ENCODE measurements around the gene SMIM35.
"Not testable (repeated sequence)": the region's sequence is repeated elsewhere in the genome, so short reads cannot be mapped to it uniquely, and the experiment has no call there.

Gene SMIM35

DNA sequence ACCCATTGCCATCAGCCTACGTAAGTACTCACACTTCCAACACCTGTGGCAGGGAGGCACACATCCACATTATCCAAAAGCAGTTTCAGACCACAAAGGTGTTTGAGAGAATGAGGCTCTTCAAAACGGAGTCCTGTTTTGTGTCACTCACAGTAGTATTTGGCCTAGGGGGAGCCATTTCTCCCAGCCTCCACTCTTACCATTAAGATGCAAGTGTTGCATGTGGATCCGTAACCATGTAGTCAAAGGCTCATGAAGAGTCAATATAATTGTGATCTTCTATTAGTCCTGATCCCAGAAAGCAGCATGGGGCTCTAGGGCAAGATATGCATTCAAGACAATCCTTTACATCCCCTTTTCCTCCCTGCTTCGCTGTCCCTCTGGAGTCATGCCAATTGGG is 59.1 kb downstream of the SMIM35 start:
- no peak for DNase-seq (ENCODE audit: low read depth in 3 of 3)

DNA sequence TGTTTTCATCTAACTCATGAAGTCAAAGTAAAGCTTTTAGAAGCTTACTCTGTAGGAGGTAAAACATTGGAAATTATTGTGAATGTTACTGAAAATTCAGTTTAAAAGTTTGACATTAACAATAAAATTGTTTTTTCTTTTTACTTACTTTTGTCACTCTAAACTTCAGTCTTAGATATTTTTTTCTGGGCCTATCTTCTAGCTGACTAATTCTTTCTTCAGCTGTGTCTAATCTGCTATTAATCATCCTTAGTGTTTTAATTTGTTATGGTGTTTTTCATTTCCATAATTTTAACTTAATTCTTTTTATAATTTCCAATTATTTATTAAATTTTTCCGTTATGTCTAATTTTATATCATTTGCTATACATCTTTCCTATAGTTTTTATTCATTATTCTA is 65.6 kb downstream of the SMIM35 start:
- no peak for DNase-seq (ENCODE audit: low read depth in 3 of 3)

DNA sequence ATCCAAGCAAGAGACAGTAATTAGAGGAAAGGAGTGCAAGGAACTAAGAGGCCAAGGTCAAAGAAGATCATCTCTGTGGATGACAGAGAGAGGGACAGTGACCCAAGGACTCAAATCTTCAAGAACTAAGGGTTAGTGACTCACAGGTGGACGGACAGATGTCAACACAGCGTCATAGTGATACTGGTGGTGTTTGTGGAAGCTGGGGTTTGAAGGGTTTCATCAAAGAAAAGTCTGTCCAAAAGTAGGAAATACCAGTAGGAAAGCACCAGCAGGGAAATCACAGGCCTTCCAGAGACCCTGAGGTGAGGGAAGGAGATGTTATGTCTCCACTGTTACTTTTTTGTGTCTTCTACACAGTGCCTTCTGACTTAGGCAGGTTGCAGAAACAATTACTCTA is 68.4 kb downstream of the SMIM35 start:
- no peak for DNase-seq (ENCODE audit: low read depth in 3 of 3)

DNA sequence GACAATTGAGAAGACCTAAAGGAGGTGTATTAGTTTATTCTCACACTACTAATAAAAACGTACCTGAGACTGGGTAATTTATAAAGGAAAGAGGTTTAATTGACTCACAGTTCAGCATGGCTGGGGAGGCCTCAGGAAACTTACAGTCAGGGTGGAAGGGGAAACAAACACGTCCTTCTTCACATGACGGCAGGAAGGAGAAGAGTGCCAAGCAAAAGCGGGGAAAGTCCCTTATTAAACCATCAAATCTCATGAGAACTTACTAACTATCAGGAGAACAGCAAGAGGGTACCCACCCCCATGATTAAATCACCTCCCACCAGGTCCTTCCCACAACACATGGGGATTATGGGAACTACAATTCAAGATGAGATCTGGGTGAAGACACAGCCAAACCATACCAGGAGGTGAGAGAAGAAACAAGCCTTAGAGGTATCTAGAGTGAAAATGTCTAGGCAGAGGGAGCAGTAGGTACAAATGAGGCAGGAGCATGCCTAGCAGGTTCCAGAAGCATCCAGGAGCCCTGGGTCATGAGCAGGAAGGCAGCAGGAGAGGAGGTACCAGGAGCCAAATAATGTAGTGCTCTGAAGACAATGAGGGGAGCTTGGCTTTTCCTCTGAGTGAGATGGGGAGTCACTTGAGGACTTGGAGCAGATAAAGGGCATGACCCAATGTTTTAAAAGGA is 69.0 kb downstream of the SMIM35 start:
- no peak for DNase-seq (ENCODE audit: low read depth in 3 of 3)

DNA sequence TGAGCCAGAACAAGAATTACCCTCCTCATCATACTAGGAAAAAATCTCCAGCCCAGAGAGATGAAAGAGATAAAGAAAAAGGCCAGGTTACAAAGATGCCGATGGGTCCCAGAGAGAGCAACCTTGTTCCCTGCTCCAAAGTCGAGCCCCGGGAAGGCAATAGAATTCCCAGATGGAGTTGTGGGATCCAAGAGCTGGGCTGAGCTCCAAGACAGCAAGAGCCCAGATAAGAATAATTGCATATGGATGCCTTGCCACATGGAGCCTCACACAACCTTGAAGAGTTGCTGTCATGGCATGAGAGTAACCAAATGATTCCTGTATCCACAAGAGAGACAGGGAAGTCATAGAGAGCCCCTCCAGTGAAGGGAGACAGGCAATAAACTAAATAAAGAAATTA is 69.7 kb downstream of the SMIM35 start:
- DNase-seq (ENCODE audit: low read depth in 3 of 3), result no peak

DNA sequence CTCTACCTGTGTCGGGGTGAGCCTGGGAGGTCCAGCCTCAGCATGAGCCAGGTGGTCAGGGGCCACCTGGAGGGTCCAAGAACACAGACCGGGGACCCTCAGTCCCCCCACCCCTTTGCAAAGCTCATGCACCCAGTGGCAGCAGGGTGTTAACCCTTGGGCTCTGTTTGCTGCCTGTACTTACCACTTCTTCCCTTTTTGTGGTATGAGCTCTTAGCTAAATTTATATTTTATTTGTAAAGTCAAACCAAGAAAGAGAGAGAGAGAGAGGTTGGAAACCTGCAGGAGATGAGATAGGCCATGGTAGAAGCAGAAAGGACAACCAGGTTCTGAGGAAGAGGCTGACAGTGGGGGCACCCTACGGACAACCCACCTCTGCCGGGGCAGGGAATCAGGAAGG is 70.7 kb downstream of the SMIM35 start:
- DNase-seq (ENCODE audit: low read depth in 3 of 3), result no peak

DNA sequence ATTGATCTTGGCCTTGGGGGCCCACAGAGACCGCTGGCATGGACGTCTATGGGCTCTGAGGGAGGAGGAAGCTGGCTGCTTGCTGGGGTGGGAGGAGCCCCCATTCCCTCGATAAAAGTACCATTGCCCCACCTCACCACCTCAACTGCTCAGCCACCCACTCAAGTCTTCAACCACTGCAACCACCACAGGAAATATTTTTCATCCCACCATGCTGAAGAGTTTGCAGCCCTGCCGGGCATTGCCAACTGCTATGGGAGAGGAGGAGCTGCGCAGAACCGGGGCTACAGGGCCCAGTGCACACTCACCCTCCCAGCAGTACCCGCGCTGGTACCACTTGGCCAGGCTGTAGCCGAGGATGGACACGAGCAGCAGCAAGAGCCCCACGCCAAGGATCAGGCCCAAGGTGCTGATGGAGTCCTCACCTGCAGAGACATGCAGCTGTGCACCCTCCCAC is 71.3 kb downstream of the SMIM35 start:
- DNase-seq (ENCODE audit: low read depth in 3 of 3), result no peak

DNA sequence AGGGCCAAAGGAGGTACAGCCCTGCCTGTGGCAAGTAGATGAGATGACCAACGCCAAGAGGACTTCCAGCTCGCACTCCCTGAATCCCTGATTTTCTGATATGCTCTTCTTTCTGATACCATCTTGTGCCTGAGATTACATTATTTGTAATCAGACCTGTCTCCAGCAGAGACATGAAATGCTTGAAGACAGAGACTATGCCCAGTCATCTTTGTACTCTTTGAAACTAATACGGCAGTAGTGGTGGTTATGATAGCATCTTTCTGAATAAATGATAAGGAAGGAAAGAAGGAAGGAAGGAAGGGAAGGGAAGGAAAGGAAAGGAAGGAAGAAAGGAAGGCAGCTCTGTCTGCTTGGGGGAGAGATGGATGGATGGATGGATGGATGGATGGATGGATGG is 72.7 kb downstream of the SMIM35 start:
- no peak for DNase-seq (ENCODE audit: low read depth in 3 of 3)

DNA sequence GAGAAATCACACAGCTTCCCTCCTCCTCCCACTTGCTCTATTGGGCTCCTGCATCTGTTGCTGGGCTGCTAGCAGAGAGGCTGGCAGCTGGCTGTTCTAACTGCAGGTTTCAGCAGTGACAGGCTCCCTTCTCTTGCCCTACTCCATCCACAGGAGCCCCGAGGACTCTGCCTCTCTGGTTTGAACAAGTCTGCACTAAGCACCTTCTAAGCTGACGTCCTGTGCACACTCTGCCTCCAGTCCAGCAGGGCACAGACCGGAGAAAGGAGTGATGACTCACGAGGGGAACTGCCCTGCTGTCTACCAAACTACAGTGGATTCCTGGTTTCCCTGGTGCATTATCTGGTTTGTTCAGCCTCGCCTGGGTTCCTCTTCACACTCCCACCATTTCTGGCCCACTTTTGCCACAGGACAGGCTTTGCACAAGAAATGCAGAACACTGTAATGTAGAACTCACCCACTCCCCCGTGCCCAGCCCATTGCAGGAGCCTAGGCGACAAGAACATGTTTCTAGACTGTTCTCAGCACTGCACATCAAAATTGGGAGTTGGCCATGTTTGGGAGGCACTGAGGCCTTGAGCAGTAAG is 74.6 kb downstream of the SMIM35 start:
- DNase-seq (ENCODE audit: low read depth in 3 of 3), result no peak

DNA sequence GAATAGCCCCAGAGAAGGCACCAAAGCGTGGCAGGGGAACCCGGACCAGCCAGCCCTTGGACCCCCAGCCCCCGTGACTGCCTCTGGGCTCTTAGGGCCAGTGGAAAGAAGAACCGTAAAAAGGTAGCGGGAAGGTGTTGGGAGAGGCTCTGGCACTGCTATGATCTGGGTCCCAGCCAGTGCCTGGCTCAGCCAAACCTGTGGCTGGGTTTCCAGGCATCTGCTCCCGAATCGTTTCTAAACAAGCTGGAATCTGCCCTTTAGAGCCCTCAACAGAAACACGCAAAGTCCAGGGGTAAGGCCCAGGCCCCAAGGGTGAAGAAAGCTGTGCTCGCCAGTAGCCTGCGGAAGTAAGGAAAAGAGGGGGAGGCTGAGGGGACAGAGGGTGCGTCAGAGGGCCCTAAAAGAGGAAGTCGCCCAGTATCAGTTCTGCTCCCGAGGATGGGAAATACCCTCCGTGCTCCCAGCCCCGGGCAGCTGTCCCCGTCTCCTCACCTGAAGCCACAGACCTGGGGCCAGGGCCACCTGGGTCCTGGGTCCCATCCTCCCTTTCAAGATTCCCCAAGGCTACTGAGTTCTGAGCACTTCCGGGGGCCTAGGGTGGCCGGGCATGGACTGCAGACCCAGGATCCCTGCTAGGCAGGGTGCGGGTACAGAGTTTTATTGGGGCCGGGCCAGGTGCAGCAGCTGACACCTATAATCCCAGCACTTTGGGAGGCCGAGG is 75.9 kb downstream of the SMIM35 start:
- no peak for DNase-seq (ENCODE audit: low read depth in 3 of 3)

DNA sequence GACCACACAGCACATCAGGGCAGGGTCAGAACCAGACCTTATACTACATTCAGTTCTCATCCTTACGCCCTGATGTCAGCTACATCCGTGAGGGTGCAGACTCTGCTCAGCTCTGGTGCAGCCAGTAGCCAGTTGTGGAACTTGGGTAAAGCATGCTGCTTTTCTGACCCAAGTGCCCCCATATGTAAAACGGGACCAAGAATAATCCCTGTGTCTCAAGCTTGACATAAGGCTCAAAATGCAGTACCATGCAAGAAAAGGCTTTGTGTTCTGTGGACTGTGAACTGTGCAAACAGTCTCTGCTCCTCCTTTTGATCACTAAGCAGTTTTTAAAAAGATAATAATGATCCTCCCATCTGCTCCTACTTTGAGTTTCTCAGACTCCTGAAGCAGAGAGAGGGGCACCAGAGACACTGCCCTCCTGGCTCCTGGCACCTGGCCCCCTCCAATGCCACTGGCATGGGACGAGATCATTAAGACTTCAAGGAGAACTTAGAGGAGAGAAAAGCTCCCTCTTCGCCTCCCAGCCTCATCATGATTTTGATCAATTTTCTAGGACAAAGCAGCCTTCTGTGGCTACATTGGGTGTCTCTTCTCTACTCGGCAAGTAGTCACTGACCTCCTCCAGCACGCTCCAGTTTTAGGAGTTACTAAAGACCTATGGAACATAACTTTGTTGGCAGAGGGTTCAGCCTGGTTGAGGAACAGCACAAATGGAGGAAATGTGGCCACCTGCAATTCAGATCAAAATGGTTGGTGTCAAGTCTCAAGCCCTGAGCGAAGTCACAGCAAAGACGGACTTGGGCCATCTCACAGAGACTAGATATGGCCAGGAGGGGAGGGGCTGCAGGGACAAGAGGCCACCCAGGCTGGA is 76.7 kb downstream of the SMIM35 start:
- no peak for DNase-seq (ENCODE audit: low read depth in 3 of 3)

DNA sequence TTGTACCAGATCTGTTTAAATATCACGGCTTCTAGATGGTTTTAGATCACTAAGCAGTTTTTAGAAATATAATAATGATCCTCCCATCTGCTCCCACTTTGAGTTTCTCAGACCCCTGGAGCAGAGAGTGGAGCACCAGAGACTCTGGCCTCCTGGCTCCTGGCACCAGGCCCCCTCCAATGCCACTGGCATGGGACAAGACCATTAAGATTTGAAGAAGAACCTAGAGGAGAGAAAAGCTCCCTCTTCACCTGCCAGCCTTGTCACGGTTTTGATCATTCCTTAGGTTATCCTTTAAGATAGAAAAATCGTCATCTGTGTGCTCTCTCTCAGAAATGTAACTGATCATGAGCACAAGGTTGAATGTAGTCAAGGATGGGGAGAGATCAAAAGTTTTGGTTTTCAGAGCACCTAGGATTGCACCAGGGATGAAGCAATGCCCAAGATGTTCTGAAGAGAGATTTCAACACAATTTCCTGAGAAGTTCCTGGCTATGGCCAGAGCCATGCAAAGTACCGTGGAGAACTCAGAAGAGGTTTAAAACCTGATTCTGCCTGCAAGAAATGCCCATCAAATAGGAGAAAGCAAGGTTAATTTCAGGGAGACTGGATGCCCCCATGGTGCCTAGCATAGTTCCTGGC is 78.4 kb downstream of the SMIM35 start:
- DNase-seq (ENCODE audit: low read depth in 3 of 3), result no peak

DNA sequence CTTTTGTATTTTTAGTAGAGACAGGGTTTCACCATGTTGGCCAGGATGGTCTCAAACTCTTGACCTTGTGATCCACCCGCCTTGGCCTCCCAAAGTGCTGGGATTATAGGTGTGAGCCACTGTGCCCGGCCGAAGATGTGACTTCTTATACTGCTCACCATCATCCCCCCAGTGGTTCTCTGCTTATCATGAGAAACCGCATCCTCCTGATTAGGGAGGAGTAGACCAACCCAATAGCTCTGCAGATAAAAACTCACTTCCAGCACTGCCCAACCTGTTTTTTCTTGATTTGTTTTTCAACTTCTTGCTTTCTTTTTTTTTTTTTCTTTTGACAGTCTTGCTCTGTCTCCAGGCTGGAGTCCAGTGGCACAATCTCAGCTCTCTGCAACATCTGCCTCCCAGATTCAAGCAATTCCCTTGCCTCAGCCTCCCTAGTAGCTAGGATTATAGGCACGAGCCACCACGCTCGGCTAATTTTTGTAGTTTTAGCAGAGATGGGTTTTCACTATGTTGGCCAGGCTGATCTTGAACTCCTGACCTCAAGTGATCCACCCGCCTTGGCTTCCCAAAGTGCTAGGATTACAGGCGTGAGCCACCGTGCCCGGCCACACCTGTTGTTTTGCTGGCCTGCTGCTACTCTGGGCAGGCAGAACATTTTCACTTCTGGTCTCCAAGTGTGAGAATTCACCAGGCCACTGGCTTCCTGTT is 79.0 kb downstream of the SMIM35 start:
- DNase-seq (ENCODE audit: low read depth in 3 of 3), result not testable (repeated sequence)

DNA sequence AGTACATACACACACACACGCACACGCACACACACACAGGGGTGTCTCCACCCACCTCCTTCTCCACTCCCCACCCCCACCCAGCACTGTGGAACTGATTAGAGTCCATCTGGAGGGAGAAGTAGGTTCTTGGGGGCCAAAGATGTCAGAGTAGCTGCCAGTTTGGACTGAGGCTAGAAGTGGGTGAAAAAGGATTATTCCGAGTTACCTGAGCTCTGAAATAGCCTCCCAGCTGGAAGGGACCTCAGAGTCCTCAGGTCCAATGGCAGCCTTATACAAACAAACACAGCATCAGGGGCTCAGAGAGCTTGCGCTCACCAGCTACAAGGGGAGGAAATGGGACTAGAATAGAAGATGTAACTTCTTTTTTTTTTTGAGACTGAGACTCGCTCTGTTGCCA is 79.7 kb downstream of the SMIM35 start:
- DNase-seq (ENCODE audit: low read depth in 3 of 3), result no peak

DNA sequence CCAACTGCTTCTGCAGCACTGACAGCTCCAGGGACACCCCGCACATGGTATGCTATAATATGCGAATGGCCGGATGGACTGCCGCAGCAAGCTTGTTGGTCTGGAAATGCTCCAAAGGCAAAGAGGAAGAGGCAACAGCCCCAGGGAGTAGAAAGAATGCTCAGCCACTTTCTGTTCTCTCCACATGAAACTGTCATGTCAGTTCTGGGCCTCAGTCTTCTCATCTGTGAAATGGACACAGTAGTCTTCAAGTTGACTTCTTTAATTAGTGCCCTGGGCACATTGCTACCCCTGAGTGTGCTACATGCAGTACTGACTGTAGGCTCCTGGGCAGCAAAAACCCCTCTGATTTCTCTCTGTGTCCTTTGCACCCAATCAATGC is 80.6 kb downstream of the SMIM35 start:
- no peak for DNase-seq (ENCODE audit: low read depth in 3 of 3)

DNA sequence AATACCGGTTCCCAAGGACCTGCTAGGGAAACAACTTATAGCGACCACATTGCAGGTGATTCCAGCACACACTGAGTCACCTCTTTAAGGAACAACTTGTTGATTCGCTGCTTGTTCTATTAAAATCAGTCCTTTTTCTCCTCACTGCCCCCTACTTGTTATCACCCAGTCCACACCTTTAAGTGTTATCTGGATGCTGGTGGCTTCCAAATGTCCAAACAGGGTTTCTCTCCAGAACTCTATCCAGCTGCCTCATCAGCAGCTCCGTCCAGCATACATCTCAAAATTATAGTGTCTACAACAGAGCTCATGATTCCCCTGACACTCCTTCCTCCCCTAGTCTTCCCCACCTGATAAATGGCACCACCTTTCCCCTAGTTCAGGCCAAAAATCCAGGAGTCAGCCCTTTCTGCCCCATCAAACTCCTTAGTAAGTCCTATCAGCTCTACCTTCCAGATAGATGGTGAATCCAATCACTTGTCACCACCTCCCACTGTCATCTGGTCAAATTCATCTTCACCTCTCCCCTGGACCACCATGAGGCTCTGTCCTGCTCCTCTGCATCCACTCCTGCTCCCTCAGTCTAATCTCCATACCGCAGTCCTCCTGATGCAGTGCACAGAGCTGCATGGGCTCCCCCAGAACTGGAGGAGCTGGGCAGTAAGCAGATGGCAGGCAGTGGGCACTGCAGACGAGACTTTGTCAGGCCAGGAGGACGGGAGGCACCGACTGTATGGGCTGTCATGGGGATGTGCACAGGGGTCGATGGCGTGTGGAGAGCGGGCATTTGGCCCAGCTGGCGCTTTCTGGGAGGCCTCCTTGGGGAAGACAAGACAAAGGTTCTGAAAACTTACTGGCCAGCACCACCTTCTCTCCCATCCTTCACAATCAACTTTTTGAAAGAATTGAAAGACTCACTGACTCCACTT is 81.3 kb downstream of the SMIM35 start:
- DNase-seq (ENCODE audit: low read depth in 3 of 3), result no peak

DNA sequence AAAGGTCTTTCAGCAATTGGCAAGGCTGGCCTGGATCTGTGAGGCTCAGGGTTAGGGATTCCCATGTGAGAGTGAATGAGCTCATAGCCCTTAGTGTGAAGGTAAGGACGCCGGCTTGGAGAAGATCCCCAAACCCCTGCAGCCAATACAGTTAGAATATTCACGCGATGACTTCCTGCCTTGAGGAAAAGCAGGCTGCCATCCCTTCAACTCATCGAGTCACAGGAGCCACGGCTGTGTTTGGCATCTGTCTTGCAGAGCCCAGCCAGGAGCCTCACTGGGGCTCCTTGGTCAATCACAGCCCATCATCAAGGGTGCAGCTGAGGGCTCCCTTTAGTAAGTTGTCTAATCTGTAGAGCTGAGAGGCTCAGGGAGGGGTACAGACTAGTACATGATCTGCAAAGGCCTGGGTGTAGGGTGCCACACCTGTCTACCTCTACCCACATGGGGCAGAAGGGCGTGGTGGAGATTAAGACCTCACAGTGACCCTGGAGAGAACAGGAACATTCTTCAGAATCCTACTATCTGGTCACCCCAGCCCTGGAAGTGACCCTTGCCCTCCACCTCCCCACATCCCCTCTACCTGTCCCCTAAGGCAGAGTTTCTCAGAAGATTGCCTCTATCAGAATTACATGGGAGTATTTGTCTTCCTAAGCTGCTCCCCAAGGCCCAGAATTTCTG is 82.1 kb downstream of the SMIM35 start:
- no peak for DNase-seq (ENCODE audit: low read depth in 3 of 3)

DNA sequence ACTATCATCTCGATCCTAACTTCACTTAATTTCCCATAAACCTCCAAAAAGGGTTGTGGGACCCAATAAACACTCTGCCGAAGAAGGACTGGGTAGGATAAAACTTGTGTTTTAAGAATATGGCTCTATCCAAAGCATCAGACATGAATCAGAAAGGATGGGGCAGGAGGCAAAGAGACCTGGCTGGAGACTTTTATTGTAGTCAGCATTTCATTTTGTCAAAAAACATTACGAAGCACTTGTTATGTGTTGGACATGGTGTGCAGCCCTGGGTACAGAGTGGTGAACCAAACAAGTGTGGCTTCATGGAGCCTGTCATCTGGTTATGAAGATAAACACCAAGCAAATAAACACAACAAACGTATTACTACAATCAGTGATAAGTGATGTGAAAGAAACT is 83.3 kb downstream of the SMIM35 start:
- DNase-seq (ENCODE audit: low read depth in 3 of 3), result no peak

Measured in stimulated activated CD4-positive, alpha-beta T cell treated with anti-CD3 and anti-CD28 coated beads, TNF-alpha, amount 100 ng/mL, for 48 hours (primary cell).